HG03039 (cell line): Measurements from ENCODE around the gene LRMDA.
"Not testable (repeated sequence)": the region's sequence is repeated elsewhere in the genome, so short reads cannot be mapped to it uniquely, and the experiment has no call there.

Experiments
- ATAC-seq: cut with Tn5 transposase; IDR thresholded peaks from one replicate; pipeline ENCODE4 v1.9.1; 2021; ENCODE audit warnings: mild to moderate bottlenecking, moderate library complexity; ENCODE audit not compliant: unreplicated experiment

Gene LRMDA

DNA sequence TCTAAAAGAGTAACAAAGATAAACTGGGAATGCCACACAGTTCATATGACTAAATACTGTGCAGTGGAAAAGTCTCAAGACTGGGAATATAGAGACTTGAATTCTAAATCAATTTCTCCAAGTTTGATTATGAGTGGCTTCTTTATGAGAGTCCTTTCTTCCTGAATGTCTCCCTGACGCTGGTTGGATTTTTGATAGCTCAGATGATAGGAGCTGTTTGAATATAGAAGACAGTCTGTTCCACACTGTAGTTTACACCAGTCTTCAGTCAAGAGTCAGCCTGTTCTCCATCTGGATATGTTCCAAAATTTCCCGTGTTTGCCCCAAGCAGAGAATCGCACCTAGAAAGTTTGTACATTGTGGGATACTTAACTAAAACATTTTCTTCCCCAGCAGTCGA is 173.7 kb downstream of the LRMDA start:
- ATAC-seq, result no peak

GRCh38 chr10:75605795-75606194 is 174.4 kb downstream of the LRMDA start:
- ATAC-seq, result not testable (repeated sequence)

DNA sequence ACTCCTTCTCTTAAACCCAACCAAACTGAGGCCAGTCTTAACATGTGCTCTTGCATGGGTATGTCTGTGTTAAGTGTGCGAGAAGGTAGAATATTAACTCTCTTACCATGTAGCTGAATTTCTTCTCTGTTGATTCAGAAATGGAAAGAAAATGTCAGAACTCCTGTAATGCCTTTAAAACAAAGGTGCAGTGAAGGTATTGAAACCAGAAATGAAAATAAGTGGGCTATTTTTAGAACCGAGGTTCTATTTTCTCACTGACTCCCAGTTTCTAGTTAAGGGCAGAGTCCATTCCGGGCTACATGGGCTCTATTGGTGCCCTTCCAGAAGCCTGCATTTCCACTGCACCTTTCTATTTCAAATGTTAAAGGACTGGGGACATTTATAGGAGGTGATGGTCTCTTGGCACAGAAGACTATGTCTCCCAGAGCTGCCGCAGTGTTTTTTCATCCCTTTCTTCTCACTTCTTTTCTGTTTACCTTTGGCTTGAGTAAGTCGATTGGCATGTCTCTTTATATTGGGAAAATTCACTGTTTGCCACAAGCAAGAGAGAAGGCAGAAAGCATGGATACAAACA is 174.9 kb downstream of the LRMDA start:
- peak; percentile 39 for ATAC-seq

DNA sequence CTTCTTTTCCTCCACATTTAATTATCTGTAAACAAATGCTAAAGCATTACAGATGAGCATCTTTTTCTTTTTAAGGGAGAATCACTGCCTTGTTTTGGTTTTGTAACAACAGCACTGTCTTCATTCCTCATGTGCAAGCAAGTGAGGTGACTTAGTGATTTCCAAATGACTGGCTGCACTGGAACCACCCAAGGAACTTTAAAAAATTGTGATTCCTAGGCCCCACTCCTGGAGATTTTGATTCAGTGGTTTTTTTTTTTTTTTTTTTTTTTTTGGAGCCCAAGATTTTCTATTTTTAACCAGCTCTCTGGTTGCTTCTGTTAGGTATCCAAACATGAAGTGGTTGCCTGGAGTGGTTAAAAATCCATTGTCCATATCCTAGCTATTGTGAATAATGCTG is 176.2 kb downstream of the LRMDA start:
- no peak for ATAC-seq

DNA sequence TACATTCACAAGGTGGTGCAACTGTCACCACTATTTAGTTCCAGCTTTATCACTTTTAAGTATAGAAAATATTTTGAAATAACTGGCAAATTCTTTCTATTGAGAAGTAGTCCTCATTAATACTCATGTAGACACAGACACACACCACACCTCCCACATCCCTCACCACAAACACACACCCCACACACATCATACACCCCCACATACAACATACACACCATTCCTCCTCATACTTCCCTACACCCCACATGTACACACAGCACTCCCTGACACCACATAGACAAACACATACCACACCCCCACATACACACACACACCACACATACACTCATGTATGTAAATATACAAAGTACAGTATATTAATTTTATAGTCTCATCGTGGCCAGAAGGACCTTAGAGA is 178.8 kb downstream of the LRMDA start:
- no peak for ATAC-seq

GRCh38 chr10:75611172-75611992 is 180.0 kb downstream of the LRMDA start:
- no peak for ATAC-seq

GRCh38 chr10:75611993-75612372 is 180.6 kb downstream of the LRMDA start:
- ATAC-seq, result no peak

GRCh38 chr10:75612904-75613684 is 181.7 kb downstream of the LRMDA start:
- ATAC-seq, result no peak

DNA sequence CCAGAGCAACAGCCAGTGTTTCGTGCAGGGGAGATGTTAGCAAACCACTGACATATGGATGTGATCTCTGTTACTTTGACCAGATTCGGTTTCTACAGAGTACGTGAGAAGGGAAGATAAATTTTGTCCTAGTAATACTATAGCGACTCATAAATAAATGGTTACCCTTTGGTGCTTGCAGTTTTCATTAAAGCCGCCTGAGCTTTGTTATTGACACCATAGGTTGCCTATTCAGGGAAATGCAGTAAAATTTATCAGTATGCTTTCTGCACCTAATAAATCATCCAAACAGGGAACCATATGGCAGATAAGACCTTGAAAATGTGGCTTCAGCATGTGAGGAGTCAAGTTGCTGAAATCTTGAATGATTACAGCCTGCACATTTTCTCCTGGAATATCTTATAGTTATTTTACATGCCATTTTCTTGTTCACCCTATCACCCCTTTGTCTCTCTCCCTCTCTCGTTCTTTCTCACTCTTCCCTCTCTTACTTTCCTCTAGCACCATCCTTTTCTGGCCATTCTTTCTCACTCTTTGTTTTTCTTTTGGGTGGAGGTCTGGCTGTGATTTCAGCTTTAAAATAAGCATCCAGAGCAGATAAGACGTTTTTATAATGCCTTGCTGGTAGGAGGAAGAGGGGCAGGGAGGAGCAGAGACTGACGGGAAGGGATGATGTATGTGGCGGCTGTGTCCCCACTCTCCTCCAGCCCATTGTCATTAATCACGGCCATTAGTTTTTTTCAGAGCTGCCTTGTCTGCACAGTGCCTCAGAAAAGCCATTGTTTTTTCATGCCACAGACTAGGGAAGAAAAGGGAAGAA is 182.5 kb downstream of the LRMDA start:
- peak; percentile 34 for ATAC-seq

DNA sequence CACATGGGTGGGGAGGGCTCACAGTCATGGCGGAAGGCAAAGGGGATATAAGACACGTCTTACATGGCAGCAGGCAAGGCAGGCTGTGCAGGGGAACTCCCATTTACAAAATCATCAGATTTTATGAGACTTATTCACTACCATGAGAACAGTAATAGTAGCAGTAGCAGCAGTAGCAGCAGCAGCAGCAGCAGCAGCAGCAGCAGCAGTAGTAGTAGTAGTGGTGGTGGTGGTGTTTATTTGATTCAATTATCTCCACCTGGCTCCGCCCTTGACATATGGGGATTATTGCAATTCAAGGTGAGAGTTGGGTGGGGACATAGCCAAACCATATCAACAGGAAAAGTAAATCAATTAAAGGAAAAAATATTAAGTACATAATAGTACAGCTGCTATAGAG is 184.7 kb downstream of the LRMDA start:
- ATAC-seq, result no peak

DNA sequence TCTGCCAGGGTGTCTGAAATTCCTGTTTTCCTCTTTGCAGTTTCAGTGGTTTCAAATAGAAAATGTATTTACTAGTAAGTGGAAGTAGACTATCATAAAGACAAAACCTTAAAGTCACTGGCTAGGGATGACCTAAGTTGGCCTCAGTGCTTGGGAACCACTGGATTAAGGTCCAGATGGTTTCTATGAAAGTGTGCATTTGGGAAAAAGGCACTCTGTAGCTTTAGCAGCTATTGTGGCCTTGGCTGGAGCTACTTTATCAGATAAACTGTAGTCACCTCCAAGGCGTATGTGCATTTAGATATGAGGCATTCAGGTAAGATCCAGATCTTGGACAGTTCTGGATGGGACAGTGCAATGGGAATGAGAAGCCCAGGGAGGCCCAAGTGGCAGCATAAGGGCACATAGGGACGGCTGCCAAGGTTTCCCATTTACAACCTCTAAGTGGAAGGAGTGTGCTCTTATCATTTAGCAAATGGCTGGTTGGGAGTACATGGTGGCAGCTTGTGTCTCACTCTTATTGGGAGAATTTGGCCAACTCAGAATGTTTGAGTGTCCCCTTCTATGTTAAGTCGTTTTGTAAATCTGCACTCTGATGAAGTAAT is 185.6 kb downstream of the LRMDA start:
- no peak for ATAC-seq

GRCh38 chr10:75617485-75618155 is 186.2 kb downstream of the LRMDA start:
- no peak for ATAC-seq

DNA sequence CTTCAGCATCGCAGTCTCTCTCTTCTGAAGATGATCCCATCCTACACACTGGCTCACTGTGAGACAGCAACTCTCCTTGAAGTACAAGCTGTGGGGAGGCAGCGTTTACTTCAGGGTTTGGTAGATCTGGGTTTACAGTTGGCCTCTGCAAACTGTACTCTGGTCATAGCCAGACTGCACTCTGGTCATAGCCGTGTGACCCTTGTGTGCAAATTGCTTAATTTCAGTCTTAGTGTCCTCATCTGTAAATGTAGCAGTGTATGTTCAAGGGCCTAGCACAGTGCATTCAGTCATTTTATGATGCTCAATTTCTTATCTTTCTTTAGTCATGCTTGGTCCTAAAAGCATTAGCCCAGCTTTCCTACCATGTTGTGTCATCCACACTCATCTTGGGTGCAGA is 188.2 kb downstream of the LRMDA start:
- no peak for ATAC-seq

DNA sequence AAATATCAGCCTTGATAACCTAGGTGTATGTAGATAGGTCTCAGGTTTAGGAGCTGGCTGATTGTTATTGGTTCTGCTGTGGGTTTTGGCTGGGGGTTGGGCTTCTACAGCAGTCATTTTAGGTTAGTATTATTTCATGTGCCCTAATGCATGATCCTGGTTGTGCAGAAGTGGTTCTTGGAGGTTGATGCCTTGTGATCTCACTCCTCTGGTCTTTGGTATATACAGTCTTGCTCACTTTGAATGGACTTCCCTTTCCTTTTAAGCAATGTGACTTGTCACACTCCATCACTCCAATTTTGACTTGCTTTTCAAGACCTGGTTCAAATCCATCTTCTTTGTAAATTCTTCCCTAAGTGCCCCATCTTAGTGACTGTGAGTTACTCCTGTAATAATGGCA is 188.9 kb downstream of the LRMDA start:
- ATAC-seq, result no peak

DNA sequence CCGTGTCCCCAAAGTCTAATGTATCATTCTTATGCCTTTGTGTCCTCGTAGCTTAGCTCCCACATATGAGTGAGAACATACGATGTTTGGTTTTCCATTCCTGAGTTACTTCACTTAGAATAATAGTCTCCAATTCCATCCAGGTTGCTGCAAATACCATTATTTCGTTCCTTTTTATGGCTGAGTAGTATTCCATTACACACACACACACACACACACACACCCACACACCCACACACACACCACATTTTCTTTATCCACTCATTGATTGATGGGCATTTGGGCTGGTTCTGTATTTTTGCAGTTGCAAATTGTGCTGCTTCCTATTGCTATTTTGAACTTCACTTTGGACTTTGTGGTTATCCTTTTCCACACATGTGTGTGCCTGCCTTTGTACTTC is 189.6 kb downstream of the LRMDA start:
- not testable (repeated sequence) for ATAC-seq

DNA sequence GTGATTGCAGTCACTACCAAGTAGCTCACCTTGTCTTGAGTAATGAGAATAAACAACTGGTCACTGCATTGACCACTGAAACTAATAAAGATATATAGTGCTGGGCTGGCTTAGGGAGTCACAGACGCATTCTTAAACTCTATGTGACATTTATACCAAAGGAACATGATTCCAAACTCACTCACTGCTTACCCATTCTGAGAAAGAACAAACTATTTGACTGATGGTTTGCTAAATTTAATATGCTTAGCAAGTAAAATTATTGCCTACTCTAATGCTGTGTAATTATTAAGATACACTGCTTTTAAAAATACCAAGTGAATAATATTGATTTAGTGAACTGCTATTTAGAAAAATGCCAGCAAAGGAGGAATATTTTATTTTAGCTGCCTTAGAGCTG is 191.1 kb downstream of the LRMDA start:
- no peak for ATAC-seq

GRCh38 chr10:75623310-75624093 is 192.1 kb downstream of the LRMDA start:
- no peak for ATAC-seq

DNA sequence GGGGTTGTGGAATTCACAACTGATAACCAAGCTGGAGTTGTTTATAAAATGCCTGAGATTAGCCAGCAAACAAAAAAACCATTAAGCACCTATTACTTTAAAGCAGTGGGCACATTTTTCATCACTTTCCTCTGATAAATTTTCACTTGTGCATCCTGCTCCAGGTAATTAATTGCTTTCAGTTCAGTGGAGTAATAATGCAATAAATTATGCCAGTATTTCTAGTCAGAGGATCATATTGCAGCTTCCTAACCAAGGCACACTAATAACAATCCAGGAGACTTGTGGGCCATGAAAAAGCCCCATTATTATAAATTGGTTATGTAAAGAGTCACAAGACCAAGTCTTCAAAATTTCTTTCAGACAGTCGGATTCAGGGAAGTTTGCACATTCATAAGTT is 193.2 kb downstream of the LRMDA start:
- no peak for ATAC-seq

DNA sequence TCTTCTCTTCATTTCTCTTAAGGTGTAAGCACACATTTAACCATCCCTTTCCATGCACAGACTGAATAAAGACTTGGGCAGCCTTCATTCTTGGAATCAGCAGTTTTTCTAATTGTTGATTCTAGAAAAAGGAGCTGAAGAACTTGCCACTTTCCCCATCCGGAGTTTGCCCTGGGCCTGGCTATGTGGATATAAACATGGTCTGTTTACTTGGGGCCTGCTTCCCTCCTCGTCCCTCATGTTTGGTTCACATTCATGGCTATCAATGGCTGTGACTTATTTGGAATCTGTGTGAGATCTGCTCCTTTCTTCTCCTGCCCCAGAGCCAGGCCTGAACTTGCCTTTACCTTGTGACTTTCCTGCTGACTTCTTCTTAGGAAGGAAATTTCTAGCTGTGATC is 199.3 kb downstream of the LRMDA start:
- no peak for ATAC-seq
